Measurements from ENCODE around the gene SGMS1.

DNA sequence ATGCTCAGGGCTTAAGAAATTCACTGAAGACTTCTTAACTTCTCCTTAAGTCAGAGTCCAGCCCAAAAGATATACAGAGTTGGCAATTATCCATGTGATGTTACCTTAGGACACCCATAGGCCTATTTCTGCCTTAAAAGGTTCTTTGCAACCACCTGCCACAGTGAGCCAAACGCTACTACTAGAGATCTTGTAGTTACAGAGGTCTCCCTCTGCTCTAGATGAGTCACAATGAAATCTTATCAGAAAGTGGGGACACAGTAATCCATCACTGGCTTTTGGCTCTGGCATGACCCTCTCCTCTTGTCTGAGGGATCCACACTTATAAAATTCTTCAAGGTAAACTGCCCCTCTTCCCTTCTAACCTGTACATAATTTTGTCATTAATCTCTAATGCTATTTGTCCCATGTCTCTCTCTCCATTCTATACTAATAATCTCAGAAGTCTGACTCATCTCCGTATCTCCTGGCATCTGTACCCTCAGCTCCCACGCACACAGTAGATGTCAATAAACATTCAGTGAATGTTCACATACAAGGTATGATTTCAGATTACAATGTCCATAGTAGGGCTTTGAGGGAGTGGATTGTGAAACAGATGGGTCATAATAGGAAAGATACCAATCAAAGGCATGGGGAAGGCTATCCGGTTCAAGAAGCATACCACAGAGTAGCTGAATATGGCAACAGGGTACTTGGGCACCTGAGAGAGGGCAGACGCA lies 112.1 kb downstream of the SGMS1 start:
- TF ChIP-seq, protein P1, sequence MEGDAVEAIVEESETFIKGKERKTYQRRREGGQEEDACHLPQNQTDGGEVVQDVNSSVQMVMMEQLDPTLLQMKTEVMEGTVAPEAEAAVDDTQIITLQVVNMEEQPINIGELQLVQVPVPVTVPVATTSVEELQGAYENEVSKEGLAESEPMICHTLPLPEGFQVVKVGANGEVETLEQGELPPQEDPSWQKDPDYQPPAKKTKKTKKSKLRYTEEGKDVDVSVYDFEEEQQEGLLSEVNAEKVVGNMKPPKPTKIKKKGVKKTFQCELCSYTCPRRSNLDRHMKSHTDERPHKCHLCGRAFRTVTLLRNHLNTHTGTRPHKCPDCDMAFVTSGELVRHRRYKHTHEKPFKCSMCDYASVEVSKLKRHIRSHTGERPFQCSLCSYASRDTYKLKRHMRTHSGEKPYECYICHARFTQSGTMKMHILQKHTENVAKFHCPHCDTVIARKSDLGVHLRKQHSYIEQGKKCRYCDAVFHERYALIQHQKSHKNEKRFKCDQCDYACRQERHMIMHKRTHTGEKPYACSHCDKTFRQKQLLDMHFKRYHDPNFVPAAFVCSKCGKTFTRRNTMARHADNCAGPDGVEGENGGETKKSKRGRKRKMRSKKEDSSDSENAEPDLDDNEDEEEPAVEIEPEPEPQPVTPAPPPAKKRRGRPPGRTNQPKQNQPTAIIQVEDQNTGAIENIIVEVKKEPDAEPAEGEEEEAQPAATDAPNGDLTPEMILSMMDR (conservative IDR thresholded peaks at IDR 0.05 in 1 of 2, IDR thresholded peaks at IDR 0.05 in 1 of 2; ENCODE audit: extremely low read depth in 1 of 2, insufficient read depth in 1 of 2, low read depth in 1 of 2, low read length in 2 of 2), result no peak
- TF ChIP-seq EZH2 (IDR thresholded peaks at IDR 0.05; ENCODE audit: borderline replicate concordance, low read length), result no peak

Measured in mammary epithelial cell (primary cell).